GM19372 (cell line): ENCODE results near the gene BLTP3A.
"Not testable (repeated sequence)": the region's sequence is repeated elsewhere in the genome, so short reads cannot be mapped to it uniquely, and the experiment has no call there.

ENCODE experiments used
- ATAC-seq: cut with Tn5 transposase; IDR thresholded peaks from one replicate; pipeline ENCODE4 v1.9.1; 2021; ENCODE audit warnings: mild to moderate bottlenecking, low read depth, moderate library complexity; ENCODE audit not compliant: unreplicated experiment

BLTP3A gene

GRCh38 chr6:34787152-34787551, 4.7 kb upstream of the BLTP3A start:
- not testable (repeated sequence) for ATAC-seq

- ATAC-seq: no peak
These were observed 3.8 kb upstream of the BLTP3A start for GRCh38 chr6:34788111-34788510.

DNA sequence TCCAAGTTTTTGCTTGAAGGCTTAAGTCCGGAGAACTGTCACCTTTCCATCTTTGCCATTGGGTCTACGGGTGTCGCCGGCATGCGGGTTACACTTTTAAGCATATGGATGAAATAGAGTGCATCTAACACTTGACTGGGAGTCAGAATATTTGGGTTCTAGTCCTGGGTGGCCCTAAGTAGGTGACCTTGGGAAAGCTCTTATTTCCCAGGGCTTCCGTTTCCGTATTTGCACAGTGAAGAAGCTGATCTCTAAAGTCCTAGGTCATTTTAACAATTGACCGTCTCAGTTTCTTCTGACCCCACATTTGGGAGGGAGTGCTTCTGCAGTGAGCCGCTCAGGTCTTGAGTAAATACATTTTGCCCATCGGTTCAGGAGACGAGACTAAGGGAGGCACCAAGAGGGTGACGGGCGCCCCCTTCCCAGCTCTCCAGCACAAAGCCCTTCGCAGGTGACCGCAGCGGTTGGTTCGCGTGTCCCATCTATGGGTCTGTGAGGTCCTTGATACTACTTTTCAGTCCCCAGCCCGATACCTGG, 651 bp upstream of the BLTP3A start:
- no peak for ATAC-seq

DNA sequence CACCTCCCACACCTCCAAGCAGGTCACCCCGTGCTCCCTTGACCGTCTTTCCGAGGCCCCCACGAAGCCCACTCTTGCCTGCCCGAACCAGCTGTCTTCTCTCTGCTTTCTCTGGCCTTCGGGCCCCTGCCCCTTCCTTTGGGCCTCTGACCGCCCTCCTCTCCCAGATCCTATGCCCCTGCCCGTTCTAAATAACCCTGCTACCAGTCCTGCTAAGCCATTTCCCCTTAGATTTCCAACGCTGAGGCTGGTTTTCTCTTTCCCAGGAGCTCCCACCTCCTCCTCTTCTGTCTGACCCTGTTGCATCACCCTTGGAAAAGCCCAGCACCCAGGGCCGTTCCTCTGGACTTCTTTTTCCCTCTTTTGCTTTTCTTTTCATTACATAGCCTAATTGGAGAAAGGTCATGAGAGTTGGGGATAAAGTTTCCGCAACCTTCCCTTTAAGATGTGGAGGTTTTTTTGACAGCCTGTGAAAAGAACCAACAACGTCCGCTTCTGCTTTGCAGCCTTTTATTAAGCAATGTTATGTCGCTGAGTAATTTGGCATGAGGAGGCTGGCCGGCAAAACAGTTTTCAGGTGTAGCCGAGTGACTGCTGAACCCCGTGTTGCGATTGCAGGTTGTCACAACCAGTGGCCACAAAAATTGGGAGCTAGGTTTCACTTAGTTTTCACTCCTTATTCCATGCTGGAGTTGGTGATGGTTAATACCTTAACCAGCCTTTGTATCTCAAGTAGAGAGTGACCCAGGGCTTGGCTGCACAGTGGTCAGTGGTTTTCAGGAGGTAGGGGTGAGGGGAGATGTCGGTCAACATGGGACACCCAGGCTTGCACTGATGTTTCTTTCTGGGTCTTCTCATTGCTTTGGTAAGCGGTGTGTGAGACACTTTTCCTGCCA, 970 bp downstream of the BLTP3A start:
- no peak for ATAC-seq

DNA sequence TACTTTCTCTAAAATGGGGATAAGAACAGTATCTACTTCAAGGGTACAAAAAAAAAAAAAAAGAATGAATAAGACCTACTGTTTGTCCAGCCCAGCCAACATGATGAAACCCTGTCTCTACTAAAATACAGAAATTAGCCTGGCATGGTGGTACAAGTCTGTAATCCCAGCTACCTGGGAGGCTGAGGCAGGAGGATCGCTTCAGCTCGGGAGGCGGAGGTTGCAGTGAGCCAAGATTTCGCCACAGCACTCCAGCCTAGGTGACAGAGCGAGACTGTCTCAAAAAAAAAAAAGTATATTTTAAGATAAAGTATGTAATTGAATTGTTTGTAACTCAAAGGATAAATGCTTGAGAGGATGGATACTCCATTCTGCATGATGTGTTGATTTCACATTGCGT, 2.0 kb downstream of the BLTP3A start:
- ATAC-seq: no peak

- no peak for ATAC-seq
These were observed 4.0 kb downstream of the BLTP3A start for GRCh38 chr6:34795836-34796425.

DNA sequence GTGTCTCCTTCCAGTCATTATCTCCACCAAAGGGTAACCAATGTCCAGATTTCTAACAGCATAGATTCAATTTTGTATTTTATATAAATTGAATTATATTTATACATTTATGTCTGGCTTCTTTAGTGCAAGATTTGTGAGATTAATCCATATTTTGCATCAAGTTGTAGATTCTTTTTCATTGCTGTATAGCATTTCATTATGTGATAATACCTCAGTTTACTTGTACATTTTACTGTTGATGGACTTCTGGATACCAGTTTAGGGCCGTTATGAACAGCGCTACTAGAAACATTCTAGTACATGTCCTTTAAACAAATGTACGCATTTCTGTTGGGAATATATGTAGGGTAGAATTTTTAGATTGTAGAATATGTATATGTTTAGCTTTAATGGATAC, 6.2 kb downstream of the BLTP3A start:
- no peak for ATAC-seq

DNA sequence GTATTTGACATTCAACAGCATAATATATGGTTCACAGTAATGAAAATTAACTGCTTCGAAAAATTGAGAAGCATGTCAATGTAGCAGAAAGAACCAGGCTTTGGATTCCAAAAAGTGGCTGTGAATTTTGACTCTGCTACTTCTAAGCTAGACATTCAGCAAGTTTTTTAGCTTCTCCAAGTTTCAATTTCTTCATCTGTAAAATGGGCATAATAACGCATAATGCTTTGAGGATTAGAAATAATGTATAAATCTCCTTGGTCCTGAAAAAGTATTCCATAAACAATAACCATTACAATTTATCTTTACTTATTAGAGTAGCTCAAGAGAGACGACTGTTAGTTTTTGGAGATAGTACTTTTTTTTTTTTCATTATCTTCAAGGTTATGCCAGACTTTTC, 7.7 kb downstream of the BLTP3A start:
- ATAC-seq: no peak

DNA sequence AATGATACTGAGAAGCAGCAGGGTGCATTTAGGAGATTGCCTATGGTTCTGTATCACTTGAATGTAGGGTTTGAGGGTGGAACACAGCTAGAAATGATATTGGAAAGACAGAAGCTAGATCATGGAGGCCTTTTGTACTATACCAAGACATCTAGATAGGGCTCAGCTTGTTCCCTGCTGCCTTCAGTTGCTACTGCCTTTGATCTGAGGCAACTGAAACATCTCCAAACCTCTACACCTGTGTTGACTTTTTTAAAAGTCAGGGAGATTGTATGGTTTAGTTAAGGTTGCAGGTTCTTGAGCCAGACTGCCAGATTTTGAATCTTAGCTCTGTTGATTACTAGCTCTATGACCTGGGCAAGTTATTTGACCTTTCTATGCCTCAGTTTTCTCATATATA, 12.7 kb downstream of the BLTP3A start:
- ATAC-seq: no peak

- ATAC-seq: not testable (repeated sequence)
These were observed 13.2 kb downstream of the BLTP3A start for GRCh38 chr6:34805074-34805473.

GRCh38 chr6:34806738-34807453, 15.0 kb downstream of the BLTP3A start:
- no peak for ATAC-seq

GRCh38 chr6:34808473-34808872, 16.6 kb downstream of the BLTP3A start:
- ATAC-seq: not testable (repeated sequence)

- not testable (repeated sequence) for ATAC-seq
These were observed 17.5 kb downstream of the BLTP3A start for GRCh38 chr6:34809419-34809818.

DNA sequence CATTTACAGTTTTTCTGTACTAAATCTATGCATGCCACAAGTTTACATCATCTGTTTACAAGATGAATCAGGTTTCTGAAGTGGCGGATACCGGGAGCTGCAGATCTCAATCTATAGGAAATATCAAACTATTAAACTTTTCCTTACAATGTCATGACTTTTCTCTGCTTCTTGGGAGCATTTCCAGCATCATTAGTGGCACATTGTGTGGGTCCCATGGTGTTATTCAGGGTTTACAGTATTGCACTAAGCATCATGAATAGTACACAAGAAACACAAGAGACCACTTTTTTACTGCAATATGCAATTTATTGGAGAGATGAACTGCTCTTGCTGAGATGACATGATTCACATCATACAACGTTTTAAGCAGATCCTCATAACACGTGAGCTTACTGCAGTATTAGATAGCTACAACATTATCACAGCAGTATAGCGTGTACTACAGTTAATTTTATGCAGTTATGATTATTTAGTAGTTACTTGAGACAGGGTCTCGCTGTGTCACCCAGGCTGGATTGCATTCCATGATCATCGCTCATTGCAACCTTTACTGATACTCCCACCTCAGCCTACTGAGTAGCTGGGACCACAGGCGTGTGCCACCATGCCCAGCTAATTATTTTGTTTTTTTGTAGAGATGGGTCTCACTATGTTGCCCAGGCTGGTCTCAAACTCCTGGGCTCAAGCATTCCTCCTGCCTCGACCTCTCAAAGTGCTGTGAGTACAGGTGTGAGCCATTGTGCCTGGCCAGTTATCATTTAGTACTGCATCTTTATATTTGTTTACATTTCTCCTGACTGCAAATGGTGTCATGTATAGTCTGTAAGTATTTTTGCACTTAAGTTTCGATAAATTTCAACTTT, 18.4 kb downstream of the BLTP3A start:
- ATAC-seq: no peak

GRCh38 chr6:34810936-34811632, 19.2 kb downstream of the BLTP3A start:
- peak; percentile 53 for ATAC-seq

DNA sequence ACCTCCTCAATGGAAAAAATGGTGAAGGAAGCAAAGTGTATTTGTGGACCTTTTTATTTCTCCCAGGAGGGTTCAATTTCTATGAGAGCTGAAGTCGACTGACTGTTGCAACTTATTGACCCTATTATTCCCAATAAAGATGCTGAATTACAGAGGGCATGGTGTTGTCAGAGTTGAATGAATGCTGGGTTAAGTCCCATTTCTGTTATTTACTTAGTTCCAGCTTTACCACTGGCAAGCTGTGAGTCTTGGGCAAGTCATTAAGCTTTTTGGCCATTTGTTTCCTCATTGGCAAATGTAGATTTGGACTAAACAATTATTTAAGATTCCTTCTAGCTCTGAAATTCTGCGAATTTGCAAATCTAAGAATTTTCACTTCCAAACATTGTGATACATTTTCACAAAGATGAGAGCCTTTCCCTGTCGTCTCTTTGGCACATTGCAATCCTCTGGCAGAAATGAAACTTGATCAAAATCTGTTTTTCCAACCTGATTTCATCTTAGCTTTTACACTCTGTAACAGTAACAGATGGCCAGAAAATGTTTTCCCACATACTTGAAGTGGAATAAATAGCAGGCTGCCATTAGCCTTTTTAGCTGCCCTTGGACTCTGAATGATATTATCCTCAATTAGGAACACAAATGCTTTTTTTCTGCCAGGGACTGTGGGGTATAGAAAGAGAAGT, 21.3 kb downstream of the BLTP3A start:
- ATAC-seq: no peak

DNA sequence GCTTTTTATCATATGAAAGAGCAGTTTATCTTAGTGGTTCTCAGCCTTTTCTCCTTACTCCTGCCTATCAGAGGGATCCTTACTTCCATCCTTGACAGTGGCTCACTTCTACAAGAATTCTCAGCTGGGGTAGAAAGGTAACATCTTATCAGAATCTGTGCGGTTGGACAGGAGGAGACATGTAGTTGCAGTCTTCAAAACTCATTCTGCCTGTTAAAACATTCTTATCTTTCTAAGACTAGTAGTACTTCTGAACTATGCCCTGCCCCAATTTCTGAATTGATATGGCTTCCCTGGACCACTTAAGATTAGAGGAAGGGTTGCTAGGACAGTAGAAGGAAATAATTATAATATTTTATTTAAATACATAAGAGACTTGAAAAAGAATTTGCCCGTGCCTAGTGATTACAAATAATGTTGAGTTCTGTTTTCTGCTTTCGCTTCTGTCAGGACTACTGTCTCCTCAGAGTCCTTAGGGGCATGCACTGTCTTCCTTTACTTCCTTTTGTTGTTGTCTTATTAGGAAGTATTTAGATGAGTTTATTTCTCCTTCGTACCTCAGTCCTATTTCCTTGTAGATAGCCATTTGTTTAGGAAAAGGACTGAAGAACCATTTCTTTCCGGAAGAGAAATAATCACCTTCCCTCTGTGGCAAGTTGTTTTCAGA, 24.9 kb downstream of the BLTP3A start:
- ATAC-seq: no peak

DNA sequence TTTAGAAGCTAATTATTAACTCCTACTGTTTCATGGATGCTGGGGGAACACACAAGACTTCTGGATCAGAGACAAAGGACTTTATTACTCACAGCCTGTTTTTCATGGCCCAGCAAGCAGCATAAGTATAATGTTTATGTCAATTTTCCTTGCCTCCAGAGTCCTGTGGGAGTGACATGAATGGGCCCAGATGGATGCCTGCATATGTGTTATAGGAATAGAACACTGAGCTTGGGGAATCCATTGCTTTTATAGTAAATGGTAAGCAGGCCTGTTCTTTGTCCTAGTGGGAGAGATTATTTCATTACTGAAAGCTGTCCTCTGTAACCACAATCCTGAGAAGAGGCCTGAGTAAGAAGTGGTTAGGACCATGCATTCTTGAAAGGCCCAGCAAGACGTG, 25.6 kb downstream of the BLTP3A start:
- ATAC-seq: no peak
